IMR-90 (cell line): ENCODE results near the gene GCDH. TPM values are rescaled to one million over a fixed set of nuclear protein-coding genes. Genes with fewer than 3 reads are reported as not detected.

Source experiments
- ATAC-seq: fragments of 200-7000 bp; cut with Tn5 transposase; 2 replicates; pipeline ENCODE4 v1.9.1; 2020; ENCODE audit warnings: low read depth, mild to moderate bottlenecking, moderate library complexity
- BruUV-seq: library from RNA; stranded (reverse); fragments of 400-500 nt; replicated peaks from 2 replicates; lab custom pipeline; 2021; lab: Mats Ljungman, UMichigan
- CTCF ChIA-PET: fragments of 300-600 bp; formaldehyde crosslinking; extraction: SDS; loops from one replicate; lab custom pipeline; 2021; ENCODE audit warnings: antibody characterized with exemption; lab: Yijun Ruan, JAX
- POLR2A ChIA-PET: fragments of 300-600 bp; sonication (Branson Sonifier 250); formaldehyde crosslinking; loops from one replicate; lab custom pipeline; 2022; ENCODE audit warnings: antibody characterized with exemption; ENCODE audit not compliant: unreplicated experiment; lab: Charles Lee
- DNase-seq: peaks from one replicate; pipeline ENCODE4 v3.0.0; 2013
- H2AFZ ChIP-seq: replicated peaks from 2 replicates; pipeline ENCODE3; 2013; ENCODE audit warnings: low read length, mild to moderate bottlenecking; ENCODE audit not compliant: poor library complexity
- H2AK5ac ChIP-seq: 2 replicates; pipeline ENCODE4 v1.6.1; 2013; ENCODE audit warnings: low read depth, low read length, inconsistent platforms
- H2AK9ac ChIP-seq: replicated peaks from 2 replicates; pipeline ENCODE3; 2013; ENCODE audit warnings: mild to moderate bottlenecking, low read depth, low read length, moderate library complexity; ENCODE audit not compliant: poor library complexity
- H2BK120ac ChIP-seq: 2 replicates; pipeline ENCODE4 v1.6.1; 2013; ENCODE audit warnings: low read depth, low read length, inconsistent platforms
- H2BK15ac ChIP-seq: 3 replicates; pipeline ENCODE4 v1.6.1; 2013; ENCODE audit warnings: low read depth, low read length, inconsistent platforms
- H2BK20ac ChIP-seq: 2 replicates; pipeline ENCODE4 v1.6.1; 2013; ENCODE audit warnings: low read depth, mild to moderate bottlenecking, inconsistent platforms, low read length, moderate library complexity
- H2BK5ac ChIP-seq: 2 replicates; pipeline ENCODE4 v1.6.1; 2013; ENCODE audit warnings: mild to moderate bottlenecking, low read depth, low read length, inconsistent platforms; ENCODE audit not compliant: poor library complexity, severe bottlenecking
- H3K14ac ChIP-seq: replicated peaks from 2 replicates; pipeline ENCODE4 v1.6.1; 2013; ENCODE audit warnings: low read depth, low read length, inconsistent platforms
- H3K18ac ChIP-seq: 2 replicates; pipeline ENCODE4 v1.6.1; 2013; ENCODE audit warnings: low read depth, low read length, control low read depth
- H3K23ac ChIP-seq: 2 replicates; pipeline ENCODE4 v1.6.1; 2013; ENCODE audit warnings: low read depth, low read length, inconsistent platforms
- H3K27ac ChIP-seq: 2 replicates; pipeline ENCODE4 v1.5.1; 2013; ENCODE audit warnings: mild to moderate bottlenecking, control low read depth, low read length; ENCODE audit not compliant: insufficient read depth
- H3K27me3 ChIP-seq: 2 replicates; pipeline ENCODE4 v1.6.1; 2013; ENCODE audit warnings: low read length; ENCODE audit not compliant: control insufficient read depth, insufficient read depth
- H3K36me3 ChIP-seq: 2 replicates; pipeline ENCODE4 v1.6.1; 2013; ENCODE audit warnings: low read length, mixed read lengths; ENCODE audit not compliant: control insufficient read depth, insufficient read depth
- H3K4ac ChIP-seq: 2 replicates; pipeline ENCODE4 v1.6.1; 2013; ENCODE audit warnings: low read depth, low read length, inconsistent platforms
- H3K4me1 ChIP-seq: 2 replicates; pipeline ENCODE4 v1.6.1; 2013; ENCODE audit warnings: low read length, mixed read lengths; ENCODE audit not compliant: control insufficient read depth, insufficient read depth
- H3K4me2 ChIP-seq: 2 replicates; pipeline ENCODE4 v1.6.1; 2013; ENCODE audit warnings: low read depth, mild to moderate bottlenecking, control low read depth, low read length, moderate library complexity
- H3K4me3 ChIP-seq: 2 replicates; pipeline ENCODE4 v1.5.1; 2013; ENCODE audit warnings: low read depth, mild to moderate bottlenecking, control low read depth, low read length, moderate library complexity; ENCODE audit not compliant: insufficient read depth
- H3K56ac ChIP-seq: 2 replicates; pipeline ENCODE4 v1.6.1; 2013; ENCODE audit warnings: low read length, inconsistent platforms; ENCODE audit not compliant: insufficient read depth; ENCODE audit errors: extremely low read depth
- H3K79me1 ChIP-seq, 2 experiments: 2 replicates each; pipeline ENCODE4 v1.6.1; 2013; ENCODE audit warnings: low read length in 2 of 2, inconsistent platforms in 1 of 2, low read depth in 1 of 2
- H3K9ac ChIP-seq: 2 replicates; pipeline ENCODE4 v1.6.1; 2013; ENCODE audit warnings: low read depth, low read length, control low read depth
- H3K9me1 ChIP-seq: 2 replicates; pipeline ENCODE4 v1.6.1; 2013; ENCODE audit warnings: low read length, inconsistent platforms; ENCODE audit not compliant: insufficient read depth
- H3K9me3 ChIP-seq: 2 replicates; pipeline ENCODE4 v1.6.1; 2013; ENCODE audit warnings: low read length; ENCODE audit not compliant: control insufficient read depth, insufficient read depth
- H4K20me1 ChIP-seq: 2 replicates; pipeline ENCODE4 v1.6.1; 2013; ENCODE audit warnings: low read length, inconsistent platforms; ENCODE audit not compliant: insufficient read depth
- H4K5ac ChIP-seq: 2 replicates; pipeline ENCODE4 v1.6.1; 2013; ENCODE audit warnings: mild to moderate bottlenecking, low read depth, low read length, control low read depth
- H4K8ac ChIP-seq, 2 experiments: 2 replicates each; pipeline ENCODE4 v1.6.1; 2013; ENCODE audit warnings: low read depth in 2 of 2, low read length in 2 of 2, control low read depth in 1 of 2, inconsistent platforms in 1 of 2
- H4K91ac ChIP-seq: 2 replicates; pipeline ENCODE4 v1.6.1; 2013; ENCODE audit warnings: low read depth, low read length, inconsistent platforms; ENCODE audit not compliant: insufficient read depth
- CEBPB ChIP-seq: IDR thresholded peaks from 2 replicates; pipeline ENCODE4 v1.6.1; 2012; ENCODE audit warnings: low read depth, low read length, improper control_type of control experiment
- FOS ChIP-seq: fragments of 150-350 bp; IDR thresholded peaks from 2 replicates; pipeline ENCODE4 v1.6.1; 2016; ENCODE audit warnings: low read depth, low read length
- MAFK ChIP-seq: IDR thresholded peaks from 2 replicates; pipeline ENCODE4 v1.6.1; 2012; ENCODE audit warnings: low read depth, low read length, improper control_type of control experiment
- MAZ ChIP-seq: IDR thresholded peaks from 2 replicates; pipeline ENCODE4 v1.6.1; 2012; ENCODE audit warnings: low read depth, mild to moderate bottlenecking, low read length, improper control_type of control experiment, moderate library complexity, borderline replicate concordance
- NFE2L2 ChIP-seq: fragments of 150-350 bp; IDR thresholded peaks from 2 replicates; pipeline ENCODE4 v1.6.1; 2016; ENCODE audit warnings: low read depth, mild to moderate bottlenecking, low read length
- RCOR1 ChIP-seq: IDR thresholded peaks from 2 replicates; pipeline ENCODE4 v1.6.1; 2012; ENCODE audit warnings: mild to moderate bottlenecking, low read length, improper control_type of control experiment; ENCODE audit not compliant: insufficient replicate concordance
- RFX5 ChIP-seq: IDR thresholded peaks from 2 replicates; pipeline ENCODE4 v1.8.0; 2012; ENCODE audit warnings: low read depth, mild to moderate bottlenecking, low read length, moderate library complexity
- WGBS, 2 experiments: methylation state at CpG; one replicate each; pipeline versions ENCODE4 v1.1.5 to v1.1.7; 2013; ENCODE audit warnings: missing lambda C conversion rate in 2 of 2; ENCODE audit not compliant: insufficient read length in 1 of 2; ENCODE audit errors: extremely low coverage in 2 of 2; 5-methylcytosine and 5-hydroxymethylcytosine counted together
- dilution Hi-C: fragments of 300-500 bp; cut with HindIII; formaldehyde crosslinking; loops from one replicate; pipeline ENCODE4 v1.14.3; 2018; ENCODE audit warnings: low sequenced_read_pairs; ENCODE audit not compliant: unreplicated experiment
- in situ Hi-C: fragments of 300-500 bp; cut with MboI; formaldehyde crosslinking; loops from 3 replicates; pipeline ENCODE4 v1.14.3; 2019; ENCODE audit warnings: low sequenced_read_pairs, inconsistent platforms, mixed read lengths
- intact Hi-C: fragments of 100-400 bp; cut with micrococcal nuclease; formaldehyde crosslinking; loops from 2 replicates; pipeline ENCODE4 v1.10.0; 2022
- polyA plus RNA-seq, 3 experiments: library from polyadenylated mRNA; depleted of rRNA; stranded (reverse); fragments of >200 nt; gene quantifications; 2 replicates each; pipeline ENCODE4 v1.2.3, GENCODE V29; 2012; ENCODE audit warnings: low replicate concordance in 1 of 3
- total RNA-seq: library from RNA; depleted of rRNA; stranded (reverse); fragments of >200 nt; gene quantifications from 2 replicates; pipeline ENCODE4 v1.2.3, GENCODE V29; 2012
- TF ChIP-seq, protein P1 (sequence below): fragments of 150-350 bp; IDR thresholded peaks from 2 replicates; pipeline ENCODE4 v1.6.1; 2016; ENCODE audit warnings: low read depth, mild to moderate bottlenecking, low read length, moderate library complexity, borderline replicate concordance
- TF ChIP-seq, protein P2 (sequence below): fragments of 150-350 bp; IDR thresholded peaks from 2 replicates; pipeline ENCODE4 v1.6.1; 2017; ENCODE audit warnings: mild to moderate bottlenecking, antibody characterized with exemption, low read length, low read depth
- TF ChIP-seq, protein P3 (sequence below): conservative IDR thresholded peaks from 2 replicates; pipeline ENCODE4 v1.5.1; 2012; ENCODE audit warnings: mild to moderate bottlenecking, low read depth, low read length, improper control_type of control experiment

Gene GCDH
- total and polyA plus RNA-seq, 2 of the 4 experiments (the other 2 are of a cell fraction), result 27.7 to 41.6 TPM

DNA sequence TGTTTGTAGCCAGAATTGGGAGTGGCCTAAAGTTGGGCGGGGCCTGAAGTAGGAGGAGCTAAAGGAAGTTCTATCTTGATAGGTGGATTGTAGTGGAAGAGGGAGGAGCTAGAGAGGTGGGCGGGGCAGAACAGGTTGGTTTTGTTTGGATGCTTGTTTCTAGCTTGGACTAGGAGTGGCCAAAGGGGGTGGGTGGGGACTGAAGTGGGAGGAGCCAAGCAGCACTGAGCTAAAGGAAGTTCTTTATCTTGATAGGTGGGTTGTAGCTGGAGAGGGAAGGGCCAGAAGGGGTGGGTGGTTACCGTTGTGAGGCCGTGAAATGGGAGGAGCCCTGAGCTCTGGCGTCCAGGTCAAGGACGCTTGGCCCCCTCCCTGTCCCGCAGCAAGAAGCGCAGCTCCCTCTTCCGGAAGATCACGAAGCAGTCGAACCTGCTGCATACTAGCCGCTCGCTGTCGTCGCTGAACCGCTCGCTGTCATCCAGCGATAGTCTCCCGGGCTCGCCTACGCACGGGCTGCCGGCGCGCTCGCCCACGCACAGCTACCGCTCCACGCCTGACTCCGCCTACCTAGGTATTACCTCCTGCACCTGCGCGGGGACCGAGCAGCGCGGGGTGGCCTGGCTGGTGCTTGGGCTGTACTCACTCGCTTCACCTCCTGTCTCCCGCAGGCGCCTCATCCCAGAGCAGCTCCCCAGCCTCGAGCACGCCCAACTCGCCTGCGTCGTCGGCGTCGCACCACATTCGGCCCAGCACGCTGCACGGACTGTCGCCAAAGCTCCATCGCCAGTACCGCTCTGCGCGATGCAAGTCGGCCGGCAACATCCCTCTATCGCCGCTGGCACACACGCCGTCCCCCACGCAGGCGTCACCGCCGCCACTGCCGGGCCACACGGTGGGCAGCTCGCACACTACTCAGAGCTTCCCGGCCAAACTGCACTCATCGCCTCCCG, 17.7 kb upstream of the GCDH start:
- Histone ChIP-seq H4K8ac (no peak overlapping the region), H2AK5ac (no peak overlapping the region), H4K91ac (no peak overlapping the region), H3K56ac (no peak overlapping the region), H2BK5ac (no peak overlapping the region), H3K4ac (no peak overlapping the region), H3K4me3 (0 out of 2 replicates have a peak overlapping the region, but pooled peaks have one; percentile 1), H2AK9ac (peak overlapping the region; percentile 61), H2BK120ac (no peak overlapping the region), H4K5ac (no peak overlapping the region), H3K27me3 (no peaks in the 10 kb centered on the region), H3K36me3 (peaks cover 9% of the 10 kb centered on the region; the same call in 1 of the 2 replicates), H3K79me1 (no peaks in the 10 kb centered on the region), H4K20me1 (no peaks in the 10 kb centered on the region), H2AFZ (peak overlapping the region; percentile 83), H3K4me2 (peak overlapping the region; percentile 4; the same call in 1 of the 2 replicates), H3K27ac (no peak overlapping the region), H2BK15ac (no peak overlapping the region), H3K9ac (no peak overlapping the region), H3K23ac (no peak overlapping the region), H3K18ac (no peak overlapping the region), H2BK20ac (no peak overlapping the region), H3K4me1 (no peaks in the 10 kb centered on the region), H3K14ac (no peak overlapping the region), H3K9me1 (0 out of 2 replicates have a peak, but pooled peaks cover 2% of the 10 kb centered on the region), H3K9me3 (no peaks in the 10 kb centered on the region)
- BruUV-seq, result no TSS peak
- intact Hi-C loops, result no loop called here
- ChIA-PET POLR2A (no interaction called here), CTCF (no interaction called here)
- dilution Hi-C loops, result no loop called here
- peak; percentile 71 for ATAC-seq
- TF ChIP-seq, protein P1, sequence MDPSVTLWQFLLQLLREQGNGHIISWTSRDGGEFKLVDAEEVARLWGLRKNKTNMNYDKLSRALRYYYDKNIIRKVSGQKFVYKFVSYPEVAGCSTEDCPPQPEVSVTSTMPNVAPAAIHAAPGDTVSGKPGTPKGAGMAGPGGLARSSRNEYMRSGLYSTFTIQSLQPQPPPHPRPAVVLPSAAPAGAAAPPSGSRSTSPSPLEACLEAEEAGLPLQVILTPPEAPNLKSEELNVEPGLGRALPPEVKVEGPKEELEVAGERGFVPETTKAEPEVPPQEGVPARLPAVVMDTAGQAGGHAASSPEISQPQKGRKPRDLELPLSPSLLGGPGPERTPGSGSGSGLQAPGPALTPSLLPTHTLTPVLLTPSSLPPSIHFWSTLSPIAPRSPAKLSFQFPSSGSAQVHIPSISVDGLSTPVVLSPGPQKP, result no peak
- no peak for TF ChIP-seq NFE2L2
- TF ChIP-seq MAFK, result no peak
- TF ChIP-seq FOS, result no peak
- TF ChIP-seq MAZ, result no peak
- TF ChIP-seq, protein P2, sequence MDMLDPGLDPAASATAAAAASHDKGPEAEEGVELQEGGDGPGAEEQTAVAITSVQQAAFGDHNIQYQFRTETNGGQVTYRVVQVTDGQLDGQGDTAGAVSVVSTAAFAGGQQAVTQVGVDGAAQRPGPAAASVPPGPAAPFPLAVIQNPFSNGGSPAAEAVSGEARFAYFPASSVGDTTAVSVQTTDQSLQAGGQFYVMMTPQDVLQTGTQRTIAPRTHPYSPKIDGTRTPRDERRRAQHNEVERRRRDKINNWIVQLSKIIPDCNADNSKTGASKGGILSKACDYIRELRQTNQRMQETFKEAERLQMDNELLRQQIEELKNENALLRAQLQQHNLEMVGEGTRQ, result no peak
- TF ChIP-seq CEBPB, result no peak
- TF ChIP-seq, protein P3, sequence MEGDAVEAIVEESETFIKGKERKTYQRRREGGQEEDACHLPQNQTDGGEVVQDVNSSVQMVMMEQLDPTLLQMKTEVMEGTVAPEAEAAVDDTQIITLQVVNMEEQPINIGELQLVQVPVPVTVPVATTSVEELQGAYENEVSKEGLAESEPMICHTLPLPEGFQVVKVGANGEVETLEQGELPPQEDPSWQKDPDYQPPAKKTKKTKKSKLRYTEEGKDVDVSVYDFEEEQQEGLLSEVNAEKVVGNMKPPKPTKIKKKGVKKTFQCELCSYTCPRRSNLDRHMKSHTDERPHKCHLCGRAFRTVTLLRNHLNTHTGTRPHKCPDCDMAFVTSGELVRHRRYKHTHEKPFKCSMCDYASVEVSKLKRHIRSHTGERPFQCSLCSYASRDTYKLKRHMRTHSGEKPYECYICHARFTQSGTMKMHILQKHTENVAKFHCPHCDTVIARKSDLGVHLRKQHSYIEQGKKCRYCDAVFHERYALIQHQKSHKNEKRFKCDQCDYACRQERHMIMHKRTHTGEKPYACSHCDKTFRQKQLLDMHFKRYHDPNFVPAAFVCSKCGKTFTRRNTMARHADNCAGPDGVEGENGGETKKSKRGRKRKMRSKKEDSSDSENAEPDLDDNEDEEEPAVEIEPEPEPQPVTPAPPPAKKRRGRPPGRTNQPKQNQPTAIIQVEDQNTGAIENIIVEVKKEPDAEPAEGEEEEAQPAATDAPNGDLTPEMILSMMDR, result no peak
- TF ChIP-seq RCOR1, result no peak
- no peak for TF ChIP-seq RFX5
- WGBS, 2 experiments, result 54% methylated on average over 48 of the region's 70 CpGs; no CpG with 5 or more reads in 1 of the 2 experiments
- in situ Hi-C loops, result no loop called here
- peak; percentile 37 for DNase-seq
